Stomach (tissue), 9 donors: ENCODE measurements around the gene COL1A1. TPM values are rescaled to one million over a fixed set of nuclear protein-coding genes. Genes with fewer than 3 reads are reported as not detected.
A peak's percentile ranks its signal among the peaks of the same experiment; 100 is the strongest.

Experiments
- DNase-seq, 2 donors: peaks; one replicate each; pipeline versions ENCODE4 v3.0.0 to v3.0.0-alpha.2; 2013 to 2019
- H3K27ac ChIP-seq, 5 donors: fragments of 200-600 bp in 4 of 5; sonication (generic) in 4 of 5; one replicate each; pipeline ENCODE4 v1.5.1; 2013 to 2019; ENCODE audit warnings: mild to moderate bottlenecking in 1 of 5, moderate library complexity in 1 of 5
- H3K27me3 ChIP-seq, 3 donors: fragments of 200-600 bp; sonication (generic); one replicate each; pipeline ENCODE4 v1.5.1; 2017 to 2019; ENCODE audit warnings: mixed run types in 1 of 3
- H3K36me3 ChIP-seq, 4 donors: fragments of 200-600 bp; sonication (generic); 1 replicate in 3 of 4; 2 replicates in 1 of 4; pipeline ENCODE4 v1.5.1; 2016 to 2019
- H3K4me1 ChIP-seq, 4 donors: fragments of 200-600 bp; sonication (generic); one replicate each; pipeline ENCODE4 v1.5.1; 2016 to 2019
- H3K4me3 ChIP-seq, 4 donors: fragments of 200-600 bp; sonication (generic) in 3 of 4; one replicate each; pipeline ENCODE4 v1.5.1; 2016 to 2019; ENCODE audit warnings: mild to moderate bottlenecking in 1 of 4
- H3K9me3 ChIP-seq, 4 donors: fragments of 200-600 bp; sonication (generic); one replicate each; pipeline ENCODE4 v1.5.1; 2016 to 2019
- EP300 ChIP-seq: sonication (generic); formaldehyde crosslinking; IDR thresholded peaks from one replicate; pipeline ENCODE4 v1.6.1; 2017; ENCODE audit warnings: antibody characterized with exemption
- POLR2A ChIP-seq, 4 donors: fragments of 450-650 bp; IDR thresholded peaks; one replicate each; pipeline ENCODE4 v1.6.1; 2016; ENCODE audit warnings: antibody characterized with exemption in 4 of 4, control low read depth in 2 of 4, mild to moderate bottlenecking in 1 of 4, moderate library complexity in 1 of 4
- POLR2AphosphoS5 ChIP-seq, 3 donors: sonication (generic); formaldehyde crosslinking; IDR thresholded peaks; one replicate each; pipeline ENCODE4 v1.6.1; 2016; ENCODE audit warnings: antibody characterized with exemption in 3 of 3
- WGBS, 5 donors: extraction: QIAGEN DNeasy Blood & Tissue Kit in 3 of 5; methylation state at CpG; one replicate each; pipeline versions ENCODE4 v1.1.5 to v1.1.7; 2013 to 2018; 5-methylcytosine and 5-hydroxymethylcytosine counted together
- intact Hi-C: fragments of 100-400 bp; cut with DNase I; formaldehyde crosslinking; loops from one replicate; pipeline ENCODE4 v1.15.1; 2023; ENCODE audit warnings: low total_unique reads
- polyA plus RNA-seq, 3 donors: library from polyadenylated mRNA; stranded (reverse); fragments of 200-250 nt; gene quantifications; one replicate each; pipeline ENCODE4 v1.2.3, GENCODE V29; 2013
- total RNA-seq, 5 donors: library from RNA; depleted of rRNA; stranded (reverse); fragments of >200 nt; gene quantifications; one replicate each; pipeline versions ENCODE4 v1.1.0 to v1.2.3, GENCODE V29; 2014 to 2016
- TF ChIP-seq, protein P1 (sequence below), 7 experiments: fragments of 450-650 bp in 4 of 7; fragments of 200-600 bp in 3 of 7; sonication (generic) in 3 of 7; IDR thresholded peaks; one replicate each; pipeline ENCODE4 v1.5.1; 2016 to 2019; ENCODE audit warnings: antibody characterized with exemption in 7 of 7, control low read depth in 2 of 7, mild to moderate bottlenecking in 1 of 7
- donor health status: healthy with polysubstance abuse.
- donor health status: Bipolar disorder and iron deficiency.
- donor health status: healthy.

The COL1A1 gene
- total and polyA plus RNA-seq, 8 donors: 17.9 to 1,931 (median 142) TPM

DNA sequence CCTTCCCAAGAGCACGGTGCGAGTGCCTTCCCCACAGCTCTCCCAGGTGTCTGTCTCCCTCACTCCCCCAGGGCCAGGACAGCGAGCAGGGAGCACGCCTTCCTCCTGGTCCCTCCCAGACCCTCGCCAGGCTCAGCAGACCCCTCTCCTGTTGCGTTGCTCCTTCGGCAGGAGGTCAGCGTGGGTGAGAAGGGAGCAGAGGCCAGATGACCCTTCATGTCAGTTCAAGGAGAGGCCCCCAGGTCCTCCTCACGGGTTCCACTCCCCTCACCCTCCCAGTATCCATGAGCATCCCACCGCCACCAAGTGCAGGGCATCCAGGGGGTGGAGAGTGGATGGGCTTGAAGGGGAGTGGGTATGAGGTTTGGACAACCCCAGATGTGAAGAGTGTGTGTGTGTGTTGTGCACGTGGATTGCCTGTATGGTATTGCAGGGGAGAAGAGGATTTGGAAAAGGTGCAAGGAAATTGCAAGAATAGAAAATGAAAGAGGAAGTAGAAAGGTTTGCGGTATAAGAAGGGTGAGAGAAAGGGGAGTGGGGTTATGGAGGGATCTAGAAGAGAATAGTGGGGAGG lies 17.9 kb downstream of the COL1A1 start:
- DNase-seq: no peak
- 58 to 72% (median 65%) methylated on average over 12 of the region's 12 CpGs for WGBS, 5 donors
- TF ChIP-seq EP300 (no peak), POLR2AphosphoS5 (IDR thresholded peaks at IDR 0.05) (no peak), POLR2A (IDR thresholded peaks at IDR 0.05) (no peak)
- TF ChIP-seq, protein P1, sequence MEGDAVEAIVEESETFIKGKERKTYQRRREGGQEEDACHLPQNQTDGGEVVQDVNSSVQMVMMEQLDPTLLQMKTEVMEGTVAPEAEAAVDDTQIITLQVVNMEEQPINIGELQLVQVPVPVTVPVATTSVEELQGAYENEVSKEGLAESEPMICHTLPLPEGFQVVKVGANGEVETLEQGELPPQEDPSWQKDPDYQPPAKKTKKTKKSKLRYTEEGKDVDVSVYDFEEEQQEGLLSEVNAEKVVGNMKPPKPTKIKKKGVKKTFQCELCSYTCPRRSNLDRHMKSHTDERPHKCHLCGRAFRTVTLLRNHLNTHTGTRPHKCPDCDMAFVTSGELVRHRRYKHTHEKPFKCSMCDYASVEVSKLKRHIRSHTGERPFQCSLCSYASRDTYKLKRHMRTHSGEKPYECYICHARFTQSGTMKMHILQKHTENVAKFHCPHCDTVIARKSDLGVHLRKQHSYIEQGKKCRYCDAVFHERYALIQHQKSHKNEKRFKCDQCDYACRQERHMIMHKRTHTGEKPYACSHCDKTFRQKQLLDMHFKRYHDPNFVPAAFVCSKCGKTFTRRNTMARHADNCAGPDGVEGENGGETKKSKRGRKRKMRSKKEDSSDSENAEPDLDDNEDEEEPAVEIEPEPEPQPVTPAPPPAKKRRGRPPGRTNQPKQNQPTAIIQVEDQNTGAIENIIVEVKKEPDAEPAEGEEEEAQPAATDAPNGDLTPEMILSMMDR (IDR thresholded peaks at IDR 0.05): no peak

DNA sequence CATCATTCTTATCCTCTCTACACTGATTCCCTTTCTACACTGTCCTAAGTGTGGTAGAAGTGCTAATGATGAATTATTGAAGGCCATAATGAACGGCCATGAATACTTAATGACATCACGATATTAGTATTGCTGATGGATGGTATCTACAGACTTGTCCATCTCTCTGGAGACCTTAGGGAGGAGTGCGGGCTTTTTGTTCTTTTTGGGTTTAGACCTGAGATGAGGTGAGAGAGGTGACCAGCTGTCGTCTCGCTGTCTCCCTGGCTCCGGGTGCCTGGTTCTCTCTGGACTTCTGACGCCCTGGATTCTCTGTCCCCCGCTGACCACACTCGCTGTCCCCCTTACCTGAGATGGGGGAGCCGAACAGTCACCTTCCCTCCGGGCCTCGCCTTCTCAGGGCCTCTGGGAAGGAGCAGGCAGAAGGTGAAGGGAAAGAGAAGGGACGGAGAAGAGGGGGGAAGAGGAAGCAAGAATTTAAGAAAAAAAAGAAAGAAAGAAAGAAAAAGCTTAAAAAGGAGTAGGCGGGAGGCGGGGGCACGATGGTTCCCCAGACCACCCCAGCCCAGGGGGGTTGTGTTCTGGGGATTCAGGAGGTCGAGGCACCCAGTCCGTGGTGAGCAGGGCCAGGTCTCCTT lies 18.5 kb downstream of the COL1A1 start:
- Histone ChIP-seq H3K27me3 (no peaks in the 10 kb centered on the region), H3K4me1 (peaks cover 15 to 43% (median 32%) of the 10 kb centered on the region in 4 donors), H3K36me3 (peaks cover 22 to 34% (median 31%) of the 10 kb centered on the region in 4 donors), H3K4me3 (no peak overlapping the region), H3K27ac (peak overlapping the region in 3 of 5 donors; percentile 78 to 80 (median 79)), H3K9me3 (no peaks in the 10 kb centered on the region)
- TF ChIP-seq POLR2AphosphoS5 (IDR thresholded peaks at IDR 0.05) (no peak), EP300 (no peak), POLR2A (IDR thresholded peaks at IDR 0.05) (no peak)
- TF ChIP-seq, protein P1 (IDR thresholded peaks at IDR 0.05): no peak
- intact Hi-C loops: no loop called here
- WGBS, 5 donors: 78 to 90% (median 88%) methylated on average over 18 of the region's 18 CpGs
- no peak for DNase-seq

More for the DNA sequence above, 17.9 kb downstream of the COL1A1 start:
- Histone ChIP-seq H3K4me3 (peak overlapping the region in 2 of 4 donors; percentile 4 to 16), H3K27ac (peak overlapping the region in 4 of 5 donors; percentile 59 to 80 (median 78)), H3K27me3 (no peaks in the 10 kb centered on the region), H3K9me3 (no peaks in the 10 kb centered on the region), H3K36me3 (peaks cover 28 to 40% (median 37%) of the 10 kb centered on the region in 4 donors), H3K4me1 (peaks cover 9 to 37% (median 26%) of the 10 kb centered on the region in 4 donors)
- intact Hi-C loops: no loop called here

DNA sequence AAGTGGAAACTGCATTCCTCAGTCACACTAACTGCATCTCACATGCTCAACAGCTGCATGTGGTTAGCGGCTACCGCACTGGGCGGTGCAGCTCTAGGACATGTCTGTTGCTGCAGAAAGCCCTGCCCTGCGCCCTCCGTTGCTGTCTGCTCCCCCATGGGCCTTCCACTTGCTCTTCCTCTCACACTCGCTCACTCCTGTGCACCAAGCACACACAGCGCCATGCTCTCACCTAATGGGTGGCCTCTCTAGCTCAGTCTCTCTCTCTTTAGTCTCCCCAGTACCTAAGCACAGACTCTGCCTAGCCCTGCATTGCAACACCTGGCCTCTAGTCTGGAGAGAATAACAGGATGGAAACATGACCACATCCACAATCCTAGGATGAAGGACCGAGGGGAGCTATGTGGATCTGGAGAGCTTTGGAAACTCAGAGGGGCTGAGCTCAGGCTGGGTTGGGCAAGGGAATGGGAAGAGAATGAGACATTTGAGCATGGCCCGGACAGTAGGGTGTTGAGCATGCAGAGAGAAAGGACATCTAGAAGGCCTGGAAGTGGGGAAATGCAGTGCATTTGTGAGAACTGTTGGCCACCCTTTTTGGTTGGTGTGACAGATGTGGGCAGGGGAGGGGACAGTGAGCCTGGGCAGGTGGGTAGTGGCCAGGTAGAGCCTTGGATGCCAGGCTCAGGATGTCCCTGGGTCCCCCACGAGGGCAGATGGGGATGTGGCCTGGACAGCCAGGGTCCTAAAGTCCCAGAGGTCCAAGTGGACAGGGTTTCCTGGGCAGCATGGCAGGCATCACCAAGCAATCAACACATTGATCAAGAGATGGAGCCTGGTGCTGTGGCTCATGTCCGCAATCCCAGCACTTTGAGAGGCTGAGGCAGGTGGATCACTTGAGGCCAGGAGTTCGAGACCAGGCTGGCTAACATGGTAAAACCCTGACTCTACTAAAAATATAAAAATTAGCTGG lies 19.6 kb downstream of the COL1A1 start:
- H3K4me3 ChIP-seq: no peak overlapping the region
- H3K27me3 ChIP-seq: no peaks in the 10 kb centered on the region
- peak overlapping the region in 3 of 5 donors; percentile 10 to 42 (median 20) for H3K27ac ChIP-seq
- H3K36me3 ChIP-seq: peaks cover 13 to 23% (median 21%) of the 10 kb centered on the region in 4 donors
- TF ChIP-seq, protein P1 (IDR thresholded peaks at IDR 0.05): no peak
- no peak for TF ChIP-seq POLR2AphosphoS5 (IDR thresholded peaks at IDR 0.05)
- no peak for TF ChIP-seq EP300
- TF ChIP-seq POLR2A (IDR thresholded peaks at IDR 0.05): no peak
- intact Hi-C loops: no loop called here
- H3K4me1 ChIP-seq: peaks cover 24 to 53% (median 42%) of the 10 kb centered on the region in 4 donors
- peak in 1 of 2 donors; percentile 52 for DNase-seq
- no peaks in the 10 kb centered on the region for H3K9me3 ChIP-seq
- 77 to 83% (median 80%) methylated on average over 7 to 12 of the region's 12 CpGs for WGBS, 5 donors

DNA sequence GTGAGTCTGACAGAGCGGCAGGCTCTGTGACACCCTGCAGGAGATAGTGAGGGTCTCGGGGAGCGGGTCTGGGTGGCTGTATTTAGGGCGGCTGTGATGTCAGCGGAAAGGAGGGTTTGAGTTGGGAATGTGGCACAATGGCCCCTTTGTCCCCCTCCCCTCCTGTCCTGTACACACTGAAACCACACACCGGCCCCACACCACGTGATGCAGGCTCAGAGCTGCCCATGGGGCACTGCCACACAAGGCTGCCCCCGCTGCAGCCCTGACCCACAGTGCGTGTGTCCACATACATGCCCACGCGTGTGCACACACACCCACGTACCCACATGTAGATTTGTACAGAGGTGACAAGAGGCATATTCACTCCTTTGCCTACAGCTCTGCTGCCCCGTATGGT lies 20.3 kb downstream of the COL1A1 start:
- Histone ChIP-seq H3K4me1 (peaks cover 28 to 59% (median 44%) of the 10 kb centered on the region in 4 donors), H3K9me3 (no peaks in the 10 kb centered on the region), H3K36me3 (peaks cover 5 to 16% (median 13%) of the 10 kb centered on the region in 4 donors), H3K4me3 (no peak overlapping the region), H3K27me3 (no peaks in the 10 kb centered on the region), H3K27ac (peak overlapping the region in 1 of 5 donors; percentile 85)
- intact Hi-C loops: no loop called here
- TF ChIP-seq EP300: no peak
- no peak for TF ChIP-seq POLR2A (IDR thresholded peaks at IDR 0.05)
- TF ChIP-seq, protein P1 (IDR thresholded peaks at IDR 0.05): no peak
- TF ChIP-seq POLR2AphosphoS5 (IDR thresholded peaks at IDR 0.05): no peak
- 75 to 85% (median 84%) methylated on average over 13 of the region's 13 CpGs for WGBS, 5 donors
- peak in 1 of 2 donors; percentile 61 for DNase-seq
